Naive thymus-derived CD4-positive, alpha-beta T cell (primary cell): ENCODE data around the gene TCERG1L. TPM values are rescaled to one million over a fixed set of nuclear protein-coding genes. Genes with fewer than 3 reads are reported as not detected.

ENCODE experiments used
- ATAC-seq: fragments of 150-1000 bp; cut with Tn5 transposase; 2 replicates; pipeline ENCODE4 v1.10.0; 2021; ENCODE audit warnings: mild to moderate bottlenecking, moderate library complexity
- CTCF ChIA-PET: fragments of 350-600 bp; sonication (Branson Sonifier 250); formaldehyde crosslinking; loops from one replicate; lab custom pipeline; 2021; ENCODE audit warnings: antibody characterized with exemption; lab: Charles Lee
- POLR2A ChIA-PET: fragments of 350-600 bp; sonication (Branson Sonifier 250); formaldehyde crosslinking; loops from one replicate; lab custom pipeline; 2021; ENCODE audit warnings: antibody characterized with exemption, inconsistent platforms; lab: Charles Lee
- DNase-seq, 9 donors: peaks; one replicate each; pipeline versions ENCODE4 v3.0.0 to v3.0.0-alpha.2; 2020 to 2022; ENCODE audit warnings: mixed read lengths in 1 of 9
- H3K27ac ChIP-seq: one replicate; pipeline ENCODE4 v1.7.0; 2013; ENCODE audit warnings: mild to moderate bottlenecking, low read depth, low read length, moderate library complexity
- H3K27me3 ChIP-seq, 2 donors: one replicate each; pipeline ENCODE4 v1.7.0; 2013; ENCODE audit warnings: low read length in 2 of 2, mild to moderate bottlenecking in 2 of 2, moderate library complexity in 2 of 2; ENCODE audit not compliant: control insufficient read depth in 2 of 2, insufficient read depth in 2 of 2
- H3K36me3 ChIP-seq, 3 experiments: 1 replicate in 2 of 3; 2 replicates in 1 of 3; pipeline ENCODE4 v1.7.0; 2013; ENCODE audit warnings: low read length in 3 of 3, mild to moderate bottlenecking in 3 of 3, moderate library complexity in 1 of 3; ENCODE audit not compliant: insufficient read depth in 3 of 3, control insufficient read depth in 2 of 3
- H3K4me1 ChIP-seq, 2 donors: one replicate each; pipeline ENCODE4 v1.7.0; 2013; ENCODE audit warnings: low read length in 2 of 2, mild to moderate bottlenecking in 2 of 2, moderate library complexity in 1 of 2; ENCODE audit not compliant: control insufficient read depth in 2 of 2, insufficient read depth in 2 of 2
- H3K4me3 ChIP-seq: 2 replicates; pipeline ENCODE4 v1.7.0; 2013; ENCODE audit warnings: mild to moderate bottlenecking, low read length
- H3K9me3 ChIP-seq, 3 experiments: 1 replicate in 2 of 3; 2 replicates in 1 of 3; pipeline ENCODE4 v1.7.0; 2013; ENCODE audit warnings: low read length in 3 of 3; ENCODE audit not compliant: control insufficient read depth in 2 of 3
- H3K27ac Mint-ChIP-seq, 9 donors: one replicate each; pipeline ENCODE4 v1.8.0; 2020 to 2022; ENCODE audit warnings: mixed read lengths in 9 of 9, mild to moderate bottlenecking in 8 of 9, moderate library complexity in 5 of 9, inconsistent platforms in 2 of 9
- H3K27me3 Mint-ChIP-seq, 5 donors: one replicate each; pipeline ENCODE4 v1.8.0; 2021 to 2022; ENCODE audit warnings: mixed read lengths in 5 of 5, mild to moderate bottlenecking in 1 of 5
- H3K36me3 Mint-ChIP-seq, 5 donors: one replicate each; pipeline ENCODE4 v1.8.0; 2020 to 2022; ENCODE audit warnings: mixed read lengths in 5 of 5, mild to moderate bottlenecking in 3 of 5, inconsistent platforms in 1 of 5
- H3K4me1 Mint-ChIP-seq, 7 donors: one replicate each; pipeline ENCODE4 v1.8.0; 2020 to 2022; ENCODE audit warnings: mixed read lengths in 7 of 7, mild to moderate bottlenecking in 3 of 7, inconsistent platforms in 1 of 7
- H3K4me3 Mint-ChIP-seq, 10 donors: one replicate each; pipeline ENCODE4 v1.8.0; 2020 to 2022; ENCODE audit warnings: mild to moderate bottlenecking in 10 of 10, mixed read lengths in 10 of 10, moderate library complexity in 6 of 10, inconsistent platforms in 2 of 10
- H3K9me3 Mint-ChIP-seq, 11 donors: one replicate each; pipeline ENCODE4 v1.8.0; 2020 to 2022; ENCODE audit warnings: mixed read lengths in 11 of 11, mild to moderate bottlenecking in 4 of 11, inconsistent platforms in 1 of 11, moderate library complexity in 1 of 11
- intact Hi-C, 2 donors: fragments of 100-400 bp; cut with micrococcal nuclease; formaldehyde crosslinking; loops; one replicate each; pipeline ENCODE4 v1.15.1; 2023
- polyA plus RNA-seq, 2 donors: library from polyadenylated mRNA; unstranded; fragments of 300-500 nt; fragmentation: Illumina TruSeq; gene quantifications; one replicate each; pipeline ENCODE4 v1.2.3, GENCODE V29; 2021
- total RNA-seq, 6 experiments: library from RNA in 5 of 6; stranded (reverse) in 5 of 6; gene quantifications; 1 replicate in 5 of 6; 2 replicates in 1 of 6; pipeline ENCODE4 v1.2.3 and lab custom pipeline; 2021 to 2026

TCERG1L gene
- total and polyA plus RNA-seq, 7 experiments from 2014 or later = 0.11 to 0.42 (median 0.39) TPM; not detected in 4

DNA sequence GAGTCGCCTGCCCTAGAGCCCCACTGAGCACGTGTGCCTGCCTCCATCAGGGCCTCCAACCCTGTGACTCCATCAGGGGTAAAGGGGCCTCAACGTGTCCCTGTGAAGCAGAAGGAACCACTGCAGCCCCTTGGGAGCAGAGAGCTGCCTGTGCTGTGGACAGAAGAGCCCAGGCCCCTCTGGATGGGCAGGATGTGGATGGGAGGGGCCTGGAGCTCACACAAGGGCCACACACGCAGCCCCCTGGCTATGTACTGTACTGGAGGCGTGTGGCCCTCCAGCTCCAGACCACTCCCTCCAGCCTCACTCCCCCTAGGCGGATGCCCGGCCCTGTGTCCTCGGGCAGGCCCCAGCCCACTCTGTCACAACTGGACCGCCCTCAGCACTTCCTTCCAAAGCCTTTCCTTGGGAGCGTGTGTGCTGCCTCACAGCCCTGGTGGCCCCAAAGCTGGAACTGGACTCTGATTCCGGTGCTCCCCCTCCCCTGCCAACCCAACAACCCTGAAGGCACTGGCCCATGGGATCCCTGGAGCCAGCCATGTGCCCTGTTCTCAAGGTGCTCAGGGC is 238.0 kb downstream of the TCERG1L start:
- no peaks in the 10 kb centered on the region for H3K27me3 ChIP-seq
- DNase-seq (no peak), ATAC-seq (peak; percentile 2)
- ChIA-PET POLR2A (no interaction called here), CTCF (no interaction called here)
- no peaks in the 10 kb centered on the region for H3K9me3 Mint-ChIP-seq
- no peaks in the 10 kb centered on the region for H3K4me1 Mint-ChIP-seq
- H3K27ac ChIP-seq = no peak overlapping the region
- H3K27ac Mint-ChIP-seq = no peak overlapping the region
- H3K4me3 ChIP-seq = no peak overlapping the region
- no peak overlapping the region for H3K4me3 Mint-ChIP-seq
- no peaks in the 10 kb centered on the region for H3K27me3 Mint-ChIP-seq
- no peaks in the 10 kb centered on the region for H3K4me1 ChIP-seq
- intact Hi-C loops = no loop called here
- no peaks in the 10 kb centered on the region for H3K9me3 ChIP-seq
- no peaks in the 10 kb centered on the region for H3K36me3 Mint-ChIP-seq
- H3K36me3 ChIP-seq = no peaks in the 10 kb centered on the region

DNA sequence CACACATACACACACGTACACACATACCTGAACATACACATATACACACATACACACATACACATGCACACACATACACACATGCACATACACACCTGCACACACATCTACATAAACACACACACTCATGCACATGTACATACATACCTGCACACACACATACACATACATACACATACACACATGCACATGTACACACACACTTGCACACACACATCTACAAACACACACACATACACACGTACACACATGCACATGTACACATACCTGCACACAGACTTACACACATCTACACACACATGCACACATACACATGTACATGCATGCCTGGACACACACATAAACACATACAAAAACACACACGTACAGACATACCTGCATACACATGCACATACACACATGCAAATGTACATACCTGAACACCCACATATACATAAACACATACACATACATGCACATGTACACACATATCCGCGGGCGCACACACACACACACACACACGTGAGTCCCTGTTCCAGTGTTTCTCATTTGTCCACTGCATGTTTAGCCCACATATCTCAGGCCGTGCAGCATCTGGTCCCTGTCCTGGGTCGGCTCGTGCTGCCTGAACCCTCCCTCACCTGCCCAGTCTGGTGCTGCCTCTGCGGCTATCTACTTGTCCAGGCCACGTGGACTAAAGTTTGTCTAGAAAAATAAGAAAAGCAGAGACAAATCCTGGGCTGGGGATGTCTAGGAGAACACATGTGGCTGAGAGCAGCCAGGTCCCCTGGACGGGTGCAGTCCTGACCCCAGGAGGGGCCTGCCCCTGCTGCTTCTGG is 238.7 kb downstream of the TCERG1L start:
- H3K9me3 Mint-ChIP-seq = no peaks in the 10 kb centered on the region
- DNase-seq (no peak), ATAC-seq (peak; percentile 21)
- CTCF ChIA-PET = no interaction called here
- no peak overlapping the region for H3K27ac Mint-ChIP-seq
- no peaks in the 10 kb centered on the region for H3K27me3 ChIP-seq
- H3K4me3 Mint-ChIP-seq = no peak overlapping the region
- no peaks in the 10 kb centered on the region for H3K36me3 Mint-ChIP-seq
- no peaks in the 10 kb centered on the region for H3K27me3 Mint-ChIP-seq
- no peaks in the 10 kb centered on the region for H3K9me3 ChIP-seq
- H3K27ac ChIP-seq = no peak overlapping the region
- intact Hi-C loops = no loop called here
- H3K4me1 ChIP-seq = no peaks in the 10 kb centered on the region
- H3K36me3 ChIP-seq = no peaks in the 10 kb centered on the region
- POLR2A ChIA-PET = no interaction called here
- no peak overlapping the region for H3K4me3 ChIP-seq
- H3K4me1 Mint-ChIP-seq = no peaks in the 10 kb centered on the region

DNA sequence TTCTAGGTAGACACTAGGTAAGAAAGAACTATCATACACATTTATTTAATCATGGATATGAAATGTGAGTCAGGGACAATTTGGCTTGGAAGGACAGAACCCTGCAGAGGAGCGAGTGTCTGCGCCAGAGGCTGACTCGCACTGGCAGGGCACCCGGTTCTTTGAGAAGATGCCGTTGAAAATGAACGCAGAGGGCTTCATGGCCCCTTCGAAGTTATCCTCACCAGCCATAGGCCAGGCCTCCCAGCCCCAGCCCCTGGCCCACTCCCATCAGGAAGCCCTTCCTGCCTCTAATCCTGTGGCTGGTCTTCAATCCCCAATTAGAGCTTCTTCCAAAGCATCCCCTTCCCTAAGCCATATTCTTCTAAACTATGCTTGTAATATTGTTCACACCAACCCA is 239.8 kb downstream of the TCERG1L start:
- H3K27me3 ChIP-seq = no peaks in the 10 kb centered on the region
- H3K4me3 ChIP-seq = no peak overlapping the region
- no peaks in the 10 kb centered on the region for H3K9me3 Mint-ChIP-seq
- ChIA-PET POLR2A (no interaction called here), CTCF (no interaction called here)
- H3K27me3 Mint-ChIP-seq = peaks cover 0 to 5% (median 3%) of the 10 kb centered on the region in 5 donors
- intact Hi-C loops = no loop called here
- H3K9me3 ChIP-seq = no peaks in the 10 kb centered on the region
- ATAC-seq = no peak
- no peak for DNase-seq
- no peaks in the 10 kb centered on the region for H3K4me1 ChIP-seq
- H3K27ac ChIP-seq = no peak overlapping the region
- no peaks in the 10 kb centered on the region for H3K36me3 Mint-ChIP-seq
- no peaks in the 10 kb centered on the region for H3K4me1 Mint-ChIP-seq
- H3K4me3 Mint-ChIP-seq = no peak overlapping the region
- no peak overlapping the region for H3K27ac Mint-ChIP-seq
- H3K36me3 ChIP-seq = no peaks in the 10 kb centered on the region

DNA sequence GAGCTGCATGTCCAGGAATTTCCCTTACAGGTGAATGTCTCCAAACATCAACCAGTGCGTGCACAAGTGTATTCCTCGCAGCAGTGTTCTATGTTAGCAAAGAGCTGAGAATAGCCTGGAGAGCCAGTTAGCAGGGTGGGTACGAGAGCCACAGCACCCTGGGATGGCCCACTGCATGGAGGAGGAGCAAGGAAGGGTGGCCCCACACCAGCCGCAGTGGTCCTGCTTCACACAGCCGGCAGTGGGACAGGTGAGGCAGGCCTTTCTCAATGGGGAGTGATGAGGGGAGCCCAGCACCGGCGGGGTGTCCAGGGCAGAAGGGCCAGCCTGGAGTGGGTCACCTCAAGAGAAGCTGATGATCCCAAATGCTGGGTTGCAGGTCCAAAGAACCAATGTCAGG is 240.7 kb downstream of the TCERG1L start:
- Mint-ChIP-seq H3K4me1 (no peaks in the 10 kb centered on the region), H3K9me3 (no peaks in the 10 kb centered on the region), H3K36me3 (no peaks in the 10 kb centered on the region), H3K4me3 (no peak overlapping the region), H3K27me3 (peaks cover 0 to 10% (median 3%) of the 10 kb centered on the region in 5 donors), H3K27ac (no peak overlapping the region)
- CTCF ChIA-PET = no interaction called here
- no peaks in the 10 kb centered on the region for H3K9me3 ChIP-seq
- no peaks in the 10 kb centered on the region for H3K4me1 ChIP-seq
- ATAC-seq = peak; percentile 15
- H3K36me3 ChIP-seq = no peaks in the 10 kb centered on the region
- intact Hi-C loops = no loop called here
- no peak overlapping the region for H3K4me3 ChIP-seq
- H3K27me3 ChIP-seq = no peaks in the 10 kb centered on the region
- DNase-seq = no peak
- no peak overlapping the region for H3K27ac ChIP-seq
- POLR2A ChIA-PET = no interaction called here

- no peaks in the 10 kb centered on the region for H3K9me3 Mint-ChIP-seq
- CTCF ChIA-PET = no interaction called here
These were observed 242.8 kb downstream of the TCERG1L start for GRCh38 chr10:131068760-131069159.

GRCh38 chr10:131068311-131068710 is 243.2 kb downstream of the TCERG1L start:
- Mint-ChIP-seq H3K27me3 (peaks cover 0 to 15% (median 3%) of the 10 kb centered on the region in 5 donors), H3K4me3 (no peak overlapping the region), H3K36me3 (no peaks in the 10 kb centered on the region), H3K9me3 (no peaks in the 10 kb centered on the region), H3K27ac (no peak overlapping the region), H3K4me1 (no peaks in the 10 kb centered on the region)
- no peaks in the 10 kb centered on the region for H3K9me3 ChIP-seq
- intact Hi-C loops = no loop called here
- ChIA-PET CTCF (no interaction called here), POLR2A (no interaction called here)
- no peaks in the 10 kb centered on the region for H3K4me1 ChIP-seq
- DNase-seq (no peak), ATAC-seq (no peak)
- no peak overlapping the region for H3K27ac ChIP-seq
- no peaks in the 10 kb centered on the region for H3K36me3 ChIP-seq
- H3K4me3 ChIP-seq = no peak overlapping the region
- no peaks in the 10 kb centered on the region for H3K27me3 ChIP-seq

More at GRCh38 chr10:131068760-131069159, 242.8 kb downstream of the TCERG1L start:
- no peaks in the 10 kb centered on the region for H3K27me3 ChIP-seq
- DNase-seq (no peak), ATAC-seq (no peak)
- Mint-ChIP-seq H3K4me3 (no peak overlapping the region), H3K36me3 (no peaks in the 10 kb centered on the region), H3K27ac (no peak overlapping the region), H3K27me3 (peaks cover 0 to 15% (median 3%) of the 10 kb centered on the region in 5 donors), H3K4me1 (no peaks in the 10 kb centered on the region)
- intact Hi-C loops = no loop called here
- POLR2A ChIA-PET = no interaction called here
- no peaks in the 10 kb centered on the region for H3K36me3 ChIP-seq
- H3K4me1 ChIP-seq = no peaks in the 10 kb centered on the region
- H3K27ac ChIP-seq = no peak overlapping the region
- no peaks in the 10 kb centered on the region for H3K9me3 ChIP-seq
- H3K4me3 ChIP-seq = no peak overlapping the region

- Histone ChIP-seq H3K4me3 (no peak overlapping the region), H3K27ac (no peak overlapping the region), H3K4me1 (no peaks in the 10 kb centered on the region), H3K9me3 (no peaks in the 10 kb centered on the region), H3K27me3 (no peaks in the 10 kb centered on the region), H3K36me3 (no peaks in the 10 kb centered on the region)
- Mint-ChIP-seq H3K4me1 (no peaks in the 10 kb centered on the region), H3K27ac (no peak overlapping the region), H3K27me3 (peaks cover 0 to 15% (median 3%) of the 10 kb centered on the region in 5 donors), H3K4me3 (no peak overlapping the region), H3K9me3 (no peaks in the 10 kb centered on the region), H3K36me3 (no peaks in the 10 kb centered on the region)
- POLR2A ChIA-PET = no interaction called here
- ATAC-seq (no peak), DNase-seq (no peak)
- intact Hi-C loops = no loop called here
- CTCF ChIA-PET = no interaction called here
These were observed 243.8 kb downstream of the TCERG1L start for GRCh38 chr10:131067690-131068089.
